Measurements from ENCODE around the gene CUTC. TPM values are rescaled to one million over a fixed set of nuclear protein-coding genes. Genes with fewer than 3 reads are reported as not detected.

The CUTC gene
- total and polyA plus RNA-seq, 9 donors: 17.5 to 22.5 (median 20.0) TPM

DNA sequence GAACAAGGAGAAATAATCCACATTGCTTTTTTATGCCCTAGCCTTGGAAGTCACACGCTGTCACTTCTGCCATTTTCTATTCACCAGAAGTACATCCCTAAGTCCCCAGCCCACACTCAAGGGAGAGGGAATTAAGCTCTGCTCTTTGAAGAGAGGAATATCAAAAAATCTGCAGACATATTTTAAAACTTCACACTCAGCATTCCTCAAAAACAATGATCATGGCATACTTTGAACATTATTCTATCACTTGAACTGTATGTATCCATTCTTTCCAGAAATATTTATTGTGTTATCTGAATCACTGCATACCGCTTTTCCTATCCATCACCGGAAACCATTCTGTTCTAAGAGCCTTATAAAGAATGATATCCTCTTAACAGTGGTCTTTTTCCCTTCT, 59.8 kb downstream of the CUTC start:
- no peaks in the 10 kb centered on the region for H3K4me1 ChIP-seq (ENCODE audit: control insufficient read depth, insufficient read depth, low read length)
- H3K9me3 ChIP-seq (replicated peaks; ENCODE audit: control insufficient read depth, low read depth, low read length): no peaks in the 10 kb centered on the region
- H3K4me3 ChIP-seq (ENCODE audit: low read length): no peak overlapping the region
- H3K27ac ChIP-seq (ENCODE audit: low read length): no peak overlapping the region
- H3K36me3 ChIP-seq (ENCODE audit: control insufficient read depth, insufficient read depth, low read length): no peaks in the 10 kb centered on the region
- no peak for DNase-seq
- WGBS (ENCODE audit: insufficient coverage): 90% methylated on average over 2 of the region's 3 CpGs
- H3K27me3 ChIP-seq (ENCODE audit: control insufficient read depth, insufficient read depth, low read length): no peaks in the 10 kb centered on the region

DNA sequence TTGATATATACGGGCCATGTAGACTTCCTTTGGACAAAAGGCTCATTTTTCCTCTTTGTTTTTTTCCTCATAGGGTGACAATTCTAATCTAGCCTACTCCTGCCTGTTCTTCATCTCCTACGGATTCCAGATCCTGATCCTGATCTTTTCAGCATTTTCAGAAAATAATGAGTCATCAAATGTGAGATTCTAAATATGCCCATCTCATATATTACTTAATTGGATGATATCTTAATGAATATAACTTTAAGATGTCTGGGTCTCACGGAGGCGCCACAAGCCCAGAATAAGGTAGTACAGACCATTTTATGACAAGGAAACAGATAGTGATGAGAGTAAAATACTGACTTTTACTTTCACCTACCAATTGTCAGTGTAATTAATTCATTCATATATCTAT, 61.8 kb downstream of the CUTC start:
- no peaks in the 10 kb centered on the region for H3K4me1 ChIP-seq (ENCODE audit: control insufficient read depth, insufficient read depth, low read length)
- H3K9me3 ChIP-seq (replicated peaks; ENCODE audit: control insufficient read depth, low read depth, low read length): no peaks in the 10 kb centered on the region
- H3K36me3 ChIP-seq (ENCODE audit: control insufficient read depth, insufficient read depth, low read length): no peaks in the 10 kb centered on the region
- no peak overlapping the region for H3K4me3 ChIP-seq (ENCODE audit: low read length)
- no peak overlapping the region for H3K27ac ChIP-seq (ENCODE audit: low read length)
- WGBS (ENCODE audit: insufficient coverage): no CpG with 5 or more reads among the region's 4 CpGs
- no peaks in the 10 kb centered on the region for H3K27me3 ChIP-seq (ENCODE audit: control insufficient read depth, insufficient read depth, low read length)
- DNase-seq: no peak

DNA sequence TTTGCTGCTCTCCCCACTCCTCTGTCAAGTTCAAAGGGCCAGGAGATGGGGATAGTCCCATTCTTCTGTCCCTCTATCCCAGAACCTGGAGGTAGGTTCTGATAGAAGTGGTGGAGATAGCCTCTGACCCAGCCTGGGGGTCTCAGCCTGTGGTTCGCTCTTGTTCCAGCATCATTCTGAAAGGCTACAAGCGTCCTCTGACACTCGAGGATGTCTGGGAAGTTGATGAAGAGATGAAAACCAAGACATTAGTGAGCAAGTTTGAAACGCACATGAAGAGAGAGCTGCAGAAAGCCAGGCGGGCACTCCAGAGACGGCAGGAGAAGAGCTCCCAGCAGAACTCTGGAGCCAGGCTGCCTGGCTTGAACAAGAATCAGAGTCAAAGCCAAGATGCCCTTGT, 64.9 kb downstream of the CUTC start:
- Histone ChIP-seq H3K4me3 (ENCODE audit: low read length) (no peak overlapping the region), H3K27me3 (ENCODE audit: control insufficient read depth, insufficient read depth, low read length) (no peaks in the 10 kb centered on the region), H3K27ac (ENCODE audit: low read length) (no peak overlapping the region), H3K36me3 (ENCODE audit: control insufficient read depth, insufficient read depth, low read length) (no peaks in the 10 kb centered on the region), H3K9me3 (replicated peaks; ENCODE audit: control insufficient read depth, low read depth, low read length) (no peaks in the 10 kb centered on the region), H3K4me1 (ENCODE audit: control insufficient read depth, insufficient read depth, low read length) (no peaks in the 10 kb centered on the region)
- no peak for DNase-seq
- WGBS (ENCODE audit: insufficient coverage): 91% methylated on average over 6 of the region's 6 CpGs

DNA sequence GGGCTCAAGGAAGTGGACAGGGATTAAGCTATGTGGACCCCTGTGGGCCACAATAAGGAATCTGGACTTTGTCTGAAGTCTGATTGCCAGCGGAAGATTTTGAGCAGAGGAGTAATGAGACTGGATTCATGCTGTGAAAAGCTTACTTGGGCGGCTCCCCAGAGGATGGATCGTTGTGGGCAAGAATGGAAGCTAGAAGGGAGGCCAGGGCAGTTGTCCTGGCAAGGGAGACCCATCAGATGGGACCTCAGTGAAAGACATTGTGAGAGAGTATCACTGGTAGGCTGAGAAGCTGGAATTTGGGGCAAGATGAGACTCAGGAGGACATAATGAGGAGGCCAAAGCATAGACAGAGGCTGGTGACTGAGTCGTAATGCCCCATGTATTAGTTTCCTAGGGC, 66.0 kb downstream of the CUTC start:
- no peaks in the 10 kb centered on the region for H3K4me1 ChIP-seq (ENCODE audit: control insufficient read depth, insufficient read depth, low read length)
- 85% methylated on average over 4 of the region's 4 CpGs for WGBS (ENCODE audit: insufficient coverage)
- H3K27me3 ChIP-seq (ENCODE audit: control insufficient read depth, insufficient read depth, low read length): no peaks in the 10 kb centered on the region
- H3K36me3 ChIP-seq (ENCODE audit: control insufficient read depth, insufficient read depth, low read length): no peaks in the 10 kb centered on the region
- H3K4me3 ChIP-seq (ENCODE audit: low read length): no peak overlapping the region
- H3K9me3 ChIP-seq (replicated peaks; ENCODE audit: control insufficient read depth, low read depth, low read length): no peaks in the 10 kb centered on the region
- H3K27ac ChIP-seq (ENCODE audit: low read length): no peak overlapping the region
- DNase-seq: no peak

DNA sequence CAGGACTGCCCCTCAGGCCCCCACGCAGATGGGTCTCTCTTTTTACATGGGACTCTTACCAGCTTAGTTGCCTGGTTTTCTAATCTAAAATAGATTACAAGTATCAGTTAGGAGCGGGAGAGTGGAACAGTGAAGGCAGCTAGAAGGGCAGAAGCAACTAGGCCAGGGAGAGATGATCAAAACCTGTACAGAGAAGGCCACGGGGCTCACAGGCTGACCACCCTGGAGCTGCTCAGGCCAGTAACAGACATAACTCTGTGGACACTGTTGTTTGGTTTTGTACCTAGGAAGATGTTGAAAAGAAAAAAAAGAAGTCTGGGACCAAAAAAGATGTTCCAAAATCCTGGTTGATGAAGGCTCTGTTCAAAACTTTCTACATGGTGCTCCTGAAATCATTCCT, 66.9 kb downstream of the CUTC start:
- WGBS (ENCODE audit: insufficient coverage): 86% methylated on average over 2 of the region's 3 CpGs
- DNase-seq: no peak
- Histone ChIP-seq H3K27me3 (ENCODE audit: control insufficient read depth, insufficient read depth, low read length) (no peaks in the 10 kb centered on the region), H3K9me3 (replicated peaks; ENCODE audit: control insufficient read depth, low read depth, low read length) (no peaks in the 10 kb centered on the region), H3K4me1 (ENCODE audit: control insufficient read depth, insufficient read depth, low read length) (no peaks in the 10 kb centered on the region), H3K4me3 (ENCODE audit: low read length) (no peak overlapping the region), H3K36me3 (ENCODE audit: control insufficient read depth, insufficient read depth, low read length) (no peaks in the 10 kb centered on the region), H3K27ac (ENCODE audit: low read length) (no peak overlapping the region)

DNA sequence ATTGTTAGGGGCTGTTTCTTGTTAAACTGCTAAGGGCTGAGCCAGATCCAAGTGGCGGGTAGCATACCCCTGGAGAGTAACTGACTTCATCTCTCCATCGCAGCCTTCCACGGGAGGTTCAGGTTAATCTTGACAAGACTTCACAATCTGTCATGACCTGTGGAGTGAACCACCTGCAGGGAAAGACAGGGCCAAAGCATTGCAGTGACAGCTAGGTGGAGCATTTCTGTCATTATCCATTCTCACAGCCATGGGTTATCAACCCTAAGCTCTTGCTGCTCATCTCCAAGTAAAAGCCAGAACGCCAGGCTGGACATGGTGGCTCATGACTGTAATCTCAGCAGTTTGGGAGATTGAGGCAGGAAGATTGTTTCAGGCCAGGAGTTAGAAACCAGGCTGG, 67.6 kb downstream of the CUTC start:
- H3K9me3 ChIP-seq (replicated peaks; ENCODE audit: control insufficient read depth, low read depth, low read length): no peaks in the 10 kb centered on the region

DNA sequence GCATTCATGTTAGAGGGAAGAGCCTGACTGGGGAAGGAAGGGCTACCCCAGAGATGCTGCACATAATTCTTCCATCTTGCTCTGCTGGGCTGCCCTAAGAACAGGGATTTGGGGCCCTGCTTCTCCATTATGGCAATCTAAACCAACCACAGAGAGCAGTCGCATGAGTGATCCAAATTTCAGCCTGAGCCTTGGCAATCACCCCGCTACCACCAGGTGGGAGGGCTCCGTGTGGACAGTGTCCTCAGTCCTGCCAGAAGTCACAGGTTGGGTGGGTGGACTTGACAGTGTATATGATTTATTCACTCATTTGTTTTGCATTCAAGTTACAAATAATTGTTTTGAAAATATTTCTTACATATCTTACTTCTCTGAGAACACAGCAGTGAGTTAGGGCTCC, 72.4 kb downstream of the CUTC start:
- H3K9me3 ChIP-seq (replicated peaks; ENCODE audit: control insufficient read depth, low read depth, low read length): no peaks in the 10 kb centered on the region
- no peaks in the 10 kb centered on the region for H3K36me3 ChIP-seq (ENCODE audit: control insufficient read depth, insufficient read depth, low read length)
- H3K4me1 ChIP-seq (ENCODE audit: control insufficient read depth, insufficient read depth, low read length): no peaks in the 10 kb centered on the region
- no CpG with 5 or more reads among the region's 3 CpGs for WGBS (ENCODE audit: insufficient coverage)
- H3K27ac ChIP-seq (ENCODE audit: low read length): no peak overlapping the region
- DNase-seq: no peak
- H3K27me3 ChIP-seq (ENCODE audit: control insufficient read depth, insufficient read depth, low read length): no peaks in the 10 kb centered on the region
- H3K4me3 ChIP-seq (ENCODE audit: low read length): no peak overlapping the region

More for the DNA sequence above, 67.6 kb downstream of the CUTC start:
- no peak for DNase-seq
- Histone ChIP-seq H3K27ac (ENCODE audit: low read length) (no peak overlapping the region), H3K36me3 (ENCODE audit: control insufficient read depth, insufficient read depth, low read length) (no peaks in the 10 kb centered on the region), H3K27me3 (ENCODE audit: control insufficient read depth, insufficient read depth, low read length) (no peaks in the 10 kb centered on the region), H3K4me3 (ENCODE audit: low read length) (no peak overlapping the region), H3K4me1 (ENCODE audit: control insufficient read depth, insufficient read depth, low read length) (no peaks in the 10 kb centered on the region)
- 59% methylated on average over 3 of the region's 4 CpGs for WGBS (ENCODE audit: insufficient coverage)

DNA sequence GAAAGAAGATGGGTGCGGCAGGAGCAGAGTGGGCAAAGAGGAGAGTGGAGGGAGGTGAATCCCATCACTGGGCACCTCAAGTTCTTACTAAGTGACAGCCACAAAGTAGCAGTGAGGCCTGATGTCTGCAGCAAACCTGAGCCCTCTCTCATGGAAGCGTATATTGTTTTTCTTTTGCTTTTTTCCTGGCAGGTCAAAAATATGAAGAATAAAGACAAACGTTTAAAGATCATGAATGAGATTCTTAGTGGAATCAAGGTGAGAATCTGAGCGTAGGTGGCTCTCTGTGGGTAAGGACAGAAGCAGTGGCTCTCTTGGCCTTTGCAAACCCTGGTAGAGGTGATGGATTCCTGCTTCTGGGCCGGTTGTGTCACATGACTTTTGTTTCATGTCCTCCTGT, 73.2 kb downstream of the CUTC start:
- no peak for DNase-seq
- no peaks in the 10 kb centered on the region for H3K27me3 ChIP-seq (ENCODE audit: control insufficient read depth, insufficient read depth, low read length)
- WGBS (ENCODE audit: insufficient coverage): 83% methylated on average over 3 of the region's 5 CpGs

More for the DNA sequence above, 73.2 kb downstream of the CUTC start:
- no peaks in the 10 kb centered on the region for H3K4me1 ChIP-seq (ENCODE audit: control insufficient read depth, insufficient read depth, low read length)
- no peak overlapping the region for H3K4me3 ChIP-seq (ENCODE audit: low read length)
- no peaks in the 10 kb centered on the region for H3K36me3 ChIP-seq (ENCODE audit: control insufficient read depth, insufficient read depth, low read length)
- no peaks in the 10 kb centered on the region for H3K9me3 ChIP-seq (replicated peaks; ENCODE audit: control insufficient read depth, low read depth, low read length)
- no peak overlapping the region for H3K27ac ChIP-seq (ENCODE audit: low read length)

Other genes starting within 250 kb of the CUTC start
- gene NKX2-3, start 199.3 kb upstream of the CUTC start, total RNA-seq: 0.62 TPM
- 1 to 10 TPM in 3 of 8 donors, under 1 TPM in 5; 0.11 to 2.0 (median 0.80) TPM for gene NKX2-3, start 199.3 kb upstream of the CUTC start, polyA plus RNA-seq (ENCODE audit: insufficient read depth in 1 of 8, insufficient read length in 8 of 8, low replicate concordance in 1 of 8)
- 25.7 TPM for gene SLC25A28, start 111.8 kb upstream of the CUTC start, total RNA-seq
- gene SLC25A28, start 111.8 kb upstream of the CUTC start, polyA plus RNA-seq (ENCODE audit: insufficient read depth in 1 of 8, insufficient read length in 8 of 8, low replicate concordance in 1 of 8): 10 to 100 TPM; 23.6 to 38.9 (median 31.1) TPM
- 4.8 TPM for gene ENTPD7, start 72.7 kb upstream of the CUTC start, total RNA-seq
- gene ENTPD7, start 72.7 kb upstream of the CUTC start, polyA plus RNA-seq (ENCODE audit: insufficient read depth in 1 of 8, insufficient read length in 8 of 8, low replicate concordance in 1 of 8): 1 to 10 TPM; 3.4 to 4.9 (median 4.2) TPM
- 30.1 TPM for gene COX15, start 107 bp upstream of the CUTC start, total RNA-seq
- gene COX15, start 107 bp upstream of the CUTC start, polyA plus RNA-seq (ENCODE audit: insufficient read depth in 1 of 8, insufficient read length in 8 of 8, low replicate concordance in 1 of 8): 10 to 100 TPM; 23.7 to 36.1 (median 29.5) TPM
- 1.1 TPM for gene ABCC2, start 50.4 kb downstream of the CUTC start, total RNA-seq
- 1 to 10 TPM in 2 of 8 donors, under 1 TPM in 6; 0.42 to 4.0 (median 0.67) TPM for gene ABCC2, start 50.4 kb downstream of the CUTC start, polyA plus RNA-seq (ENCODE audit: insufficient read depth in 1 of 8, insufficient read length in 8 of 8, low replicate concordance in 1 of 8)